Gastroesophageal sphincter (tissue), 3 donors: ENCODE results near the gene SGCD.

ENCODE experiments used
- EP300 ChIP-seq: sonication (generic); formaldehyde crosslinking; IDR thresholded peaks from one replicate; pipeline ENCODE4 v1.6.1; 2017; ENCODE audit warnings: antibody characterized with exemption, mild to moderate bottlenecking
- POLR2A ChIP-seq, 2 donors: fragments of 450-650 bp; IDR thresholded peaks; one replicate each; pipeline ENCODE4 v1.6.1; 2017; ENCODE audit warnings: antibody characterized with exemption in 2 of 2, mild to moderate bottlenecking in 2 of 2, moderate library complexity in 1 of 2
- TF ChIP-seq, protein P1 (sequence below), 4 experiments: fragments of 200-600 bp in 2 of 4; fragments of 450-650 bp in 2 of 4; sonication (generic) in 1 of 4; IDR thresholded peaks; one replicate each; pipeline ENCODE4 v1.5.1; 2017 to 2019; ENCODE audit warnings: antibody characterized with exemption in 4 of 4, mild to moderate bottlenecking in 2 of 4, moderate library complexity in 2 of 4

DNA sequence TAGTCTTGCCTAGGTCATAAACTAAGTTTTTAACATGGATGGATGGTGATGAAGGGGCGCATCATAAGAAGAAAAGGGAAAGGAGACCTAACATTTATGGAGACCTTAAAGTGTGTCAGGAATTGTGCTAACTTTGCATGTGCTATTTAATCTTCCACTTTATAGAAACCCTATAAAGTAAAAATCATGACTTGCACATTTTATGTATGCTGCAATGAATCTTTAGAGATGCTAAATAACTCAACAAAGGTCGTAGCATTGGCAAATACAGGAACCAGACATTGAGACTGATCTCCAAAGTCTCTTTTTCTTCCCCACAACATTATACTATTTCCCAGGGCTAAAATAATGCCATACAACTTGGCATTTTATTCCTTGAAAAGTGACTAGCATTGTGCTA, 214.6 kb downstream of the SGCD start:
- TF ChIP-seq EP300: no peak
- TF ChIP-seq, protein P1, sequence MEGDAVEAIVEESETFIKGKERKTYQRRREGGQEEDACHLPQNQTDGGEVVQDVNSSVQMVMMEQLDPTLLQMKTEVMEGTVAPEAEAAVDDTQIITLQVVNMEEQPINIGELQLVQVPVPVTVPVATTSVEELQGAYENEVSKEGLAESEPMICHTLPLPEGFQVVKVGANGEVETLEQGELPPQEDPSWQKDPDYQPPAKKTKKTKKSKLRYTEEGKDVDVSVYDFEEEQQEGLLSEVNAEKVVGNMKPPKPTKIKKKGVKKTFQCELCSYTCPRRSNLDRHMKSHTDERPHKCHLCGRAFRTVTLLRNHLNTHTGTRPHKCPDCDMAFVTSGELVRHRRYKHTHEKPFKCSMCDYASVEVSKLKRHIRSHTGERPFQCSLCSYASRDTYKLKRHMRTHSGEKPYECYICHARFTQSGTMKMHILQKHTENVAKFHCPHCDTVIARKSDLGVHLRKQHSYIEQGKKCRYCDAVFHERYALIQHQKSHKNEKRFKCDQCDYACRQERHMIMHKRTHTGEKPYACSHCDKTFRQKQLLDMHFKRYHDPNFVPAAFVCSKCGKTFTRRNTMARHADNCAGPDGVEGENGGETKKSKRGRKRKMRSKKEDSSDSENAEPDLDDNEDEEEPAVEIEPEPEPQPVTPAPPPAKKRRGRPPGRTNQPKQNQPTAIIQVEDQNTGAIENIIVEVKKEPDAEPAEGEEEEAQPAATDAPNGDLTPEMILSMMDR (IDR thresholded peaks at IDR 0.05): no peak
- no peak for TF ChIP-seq POLR2A (IDR thresholded peaks at IDR 0.05)
